Esophagus squamous epithelium (tissue), 5 donors: ENCODE measurements around the gene SLC35E4. TPM values are rescaled to one million over a fixed set of nuclear protein-coding genes. Genes with fewer than 3 reads are reported as not detected.

Experiments used
- DNase-seq: peaks from one replicate; lab custom pipeline; 2025; lab: John Stamatoyannopoulos, UW
- H3K27ac ChIP-seq, 4 donors: fragments of 200-600 bp; sonication (generic); one replicate each; pipeline ENCODE4 v1.5.1; 2016 to 2019; ENCODE audit warnings: mild to moderate bottlenecking in 1 of 4
- H3K27me3 ChIP-seq, 4 donors: fragments of 200-600 bp; sonication (generic); 1 replicate in 3 of 4; 2 replicates in 1 of 4; pipeline versions ENCODE4 v1.5.1 to v1.6.0; 2017 to 2021; ENCODE audit warnings: antibody characterized with exemption in 1 of 4
- H3K36me3 ChIP-seq, 3 donors: fragments of 200-600 bp; sonication (generic); one replicate each; pipeline ENCODE4 v1.5.1; 2016 to 2019
- H3K4me1 ChIP-seq, 3 donors: fragments of 200-600 bp; sonication (generic); one replicate each; pipeline ENCODE4 v1.5.1; 2017 to 2019
- H3K4me3 ChIP-seq, 4 donors: fragments of 200-600 bp; sonication (generic); 1 replicate in 3 of 4; 2 replicates in 1 of 4; pipeline ENCODE4 v1.5.1; 2016 to 2019; ENCODE audit warnings: mild to moderate bottlenecking in 2 of 4, moderate library complexity in 1 of 4
- H3K9me3 ChIP-seq, 3 donors: fragments of 200-600 bp; sonication (generic); one replicate each; pipeline ENCODE4 v1.5.1; 2016 to 2019
- POLR2A ChIP-seq, 4 donors: fragments of 450-650 bp; IDR thresholded peaks; one replicate each; pipeline ENCODE4 v1.6.1; 2017; ENCODE audit warnings: antibody characterized with exemption in 4 of 4, mild to moderate bottlenecking in 4 of 4, moderate library complexity in 3 of 4
- WGBS, 2 donors: methylation state at CpG; one replicate each; pipeline ENCODE4 v1.1.5; 2018; 5-methylcytosine and 5-hydroxymethylcytosine counted together
- intact Hi-C: fragments of 100-400 bp; cut with DNase I; formaldehyde crosslinking; loops from one replicate; pipeline ENCODE4 v1.15.0; 2022
- total RNA-seq, 4 donors: library from RNA; depleted of rRNA; stranded (reverse); fragments of >200 nt; gene quantifications; one replicate each; pipeline ENCODE4 v1.1.0, GENCODE V29; 2016
- TF ChIP-seq, protein P1 (sequence below), 6 experiments: fragments of 450-650 bp in 4 of 6; fragments of 200-600 bp in 2 of 6; sonication (generic) in 2 of 6; IDR thresholded peaks; one replicate each; pipeline ENCODE4 v1.5.1; 2016 to 2019; ENCODE audit warnings: antibody characterized with exemption in 6 of 6, mild to moderate bottlenecking in 4 of 6, moderate library complexity in 4 of 6
- donor health status: DM: yes; HTN: yes; CAD: no.

SLC35E4 gene
- total RNA-seq, 4 donors from 2014 or later: 5.5 to 8.3 (median 6.3) TPM

DNA sequence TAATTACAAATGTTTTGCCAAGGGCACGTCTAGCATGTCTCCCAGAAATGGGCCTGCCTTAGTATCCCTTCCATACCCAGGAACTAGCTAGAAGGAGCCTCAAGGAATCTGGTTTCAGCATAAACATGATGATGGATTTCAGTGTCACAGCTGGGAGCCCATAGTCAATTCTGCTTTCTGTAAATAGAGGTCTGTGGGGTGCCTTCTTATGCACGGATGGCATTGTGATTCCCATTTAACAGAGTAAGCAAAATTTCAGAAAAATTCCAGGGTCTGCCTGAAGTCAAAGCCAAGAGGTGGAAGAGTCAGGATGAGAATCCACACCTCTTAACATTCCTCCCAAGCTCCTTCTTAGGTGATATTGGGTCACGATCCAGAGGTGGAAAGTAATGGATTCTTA is 20.0 kb downstream of the SLC35E4 start:
- intact Hi-C loops: no loop called here

GRCh38 chr22:30662040-30662439 is 26.5 kb downstream of the SLC35E4 start:
- H3K36me3 ChIP-seq: peaks cover 0 to 43% (median 11%) of the 10 kb centered on the region in 3 donors
- no peaks in the 10 kb centered on the region for H3K27me3 ChIP-seq
- DNase-seq: no peak
- TF ChIP-seq, protein P1, sequence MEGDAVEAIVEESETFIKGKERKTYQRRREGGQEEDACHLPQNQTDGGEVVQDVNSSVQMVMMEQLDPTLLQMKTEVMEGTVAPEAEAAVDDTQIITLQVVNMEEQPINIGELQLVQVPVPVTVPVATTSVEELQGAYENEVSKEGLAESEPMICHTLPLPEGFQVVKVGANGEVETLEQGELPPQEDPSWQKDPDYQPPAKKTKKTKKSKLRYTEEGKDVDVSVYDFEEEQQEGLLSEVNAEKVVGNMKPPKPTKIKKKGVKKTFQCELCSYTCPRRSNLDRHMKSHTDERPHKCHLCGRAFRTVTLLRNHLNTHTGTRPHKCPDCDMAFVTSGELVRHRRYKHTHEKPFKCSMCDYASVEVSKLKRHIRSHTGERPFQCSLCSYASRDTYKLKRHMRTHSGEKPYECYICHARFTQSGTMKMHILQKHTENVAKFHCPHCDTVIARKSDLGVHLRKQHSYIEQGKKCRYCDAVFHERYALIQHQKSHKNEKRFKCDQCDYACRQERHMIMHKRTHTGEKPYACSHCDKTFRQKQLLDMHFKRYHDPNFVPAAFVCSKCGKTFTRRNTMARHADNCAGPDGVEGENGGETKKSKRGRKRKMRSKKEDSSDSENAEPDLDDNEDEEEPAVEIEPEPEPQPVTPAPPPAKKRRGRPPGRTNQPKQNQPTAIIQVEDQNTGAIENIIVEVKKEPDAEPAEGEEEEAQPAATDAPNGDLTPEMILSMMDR (IDR thresholded peaks at IDR 0.05): no peak
- TF ChIP-seq POLR2A (IDR thresholded peaks at IDR 0.05): no peak
- peaks cover 0 to 23% (median 5%) of the 10 kb centered on the region in 3 donors for H3K4me1 ChIP-seq
- no peaks in the 10 kb centered on the region for H3K9me3 ChIP-seq
- no peak overlapping the region for H3K27ac ChIP-seq
- intact Hi-C loops: no loop called here
- H3K4me3 ChIP-seq: no peak overlapping the region
- WGBS, 2 donors: 81 to 100% methylated on average over 3 of the region's 4 CpGs

More for the DNA sequence above, 20.0 kb downstream of the SLC35E4 start:
- peaks cover 0 to 20% (median 0%) of the 10 kb centered on the region in 3 donors for H3K36me3 ChIP-seq
- no peaks in the 10 kb centered on the region for H3K4me1 ChIP-seq
- WGBS, 2 donors: 77 to 88% methylated on average over 3 of the region's 3 CpGs
- no peak for DNase-seq
- TF ChIP-seq, protein P1 (IDR thresholded peaks at IDR 0.05): no peak
- no peak for TF ChIP-seq POLR2A (IDR thresholded peaks at IDR 0.05)
- H3K4me3 ChIP-seq: no peak overlapping the region
- no peaks in the 10 kb centered on the region for H3K27me3 ChIP-seq
- no peaks in the 10 kb centered on the region for H3K9me3 ChIP-seq
- no peak overlapping the region for H3K27ac ChIP-seq

- no peak for DNase-seq
- Histone ChIP-seq H3K9me3 (no peaks in the 10 kb centered on the region), H3K4me1 (peaks cover 5 to 33% (median 10%) of the 10 kb centered on the region in 3 donors), H3K36me3 (peaks cover 0 to 34% (median 11%) of the 10 kb centered on the region in 3 donors), H3K27me3 (no peaks in the 10 kb centered on the region), H3K27ac (no peak overlapping the region), H3K4me3 (no peak overlapping the region)
- TF ChIP-seq, protein P1 (IDR thresholded peaks at IDR 0.05): no peak
- TF ChIP-seq POLR2A (IDR thresholded peaks at IDR 0.05): no peak
- WGBS, 2 donors: 99 to 100% methylated on average over 9 to 12 of the region's 13 CpGs
- intact Hi-C loops: no loop called here
These were observed 29.2 kb downstream of the SLC35E4 start for GRCh38 chr22:30664798-30665197.

- no peak overlapping the region for H3K4me3 ChIP-seq
- H3K27ac ChIP-seq: no peak overlapping the region
- H3K36me3 ChIP-seq: peaks cover 0 to 34% (median 11%) of the 10 kb centered on the region in 3 donors
- intact Hi-C loops: no loop called here
- WGBS, 2 donors: 62 to 77% methylated on average over 2 of the region's 2 CpGs
- no peak for DNase-seq
- H3K27me3 ChIP-seq: no peaks in the 10 kb centered on the region
- no peaks in the 10 kb centered on the region for H3K9me3 ChIP-seq
- peaks cover 5 to 33% (median 10%) of the 10 kb centered on the region in 3 donors for H3K4me1 ChIP-seq
- TF ChIP-seq POLR2A (IDR thresholded peaks at IDR 0.05): no peak
- TF ChIP-seq, protein P1 (IDR thresholded peaks at IDR 0.05): no peak
These were observed 29.7 kb downstream of the SLC35E4 start for GRCh38 chr22:30665266-30665665.

- Histone ChIP-seq H3K4me3 (no peak overlapping the region), H3K9me3 (no peaks in the 10 kb centered on the region), H3K36me3 (peaks cover 0 to 34% (median 11%) of the 10 kb centered on the region in 3 donors), H3K27me3 (no peaks in the 10 kb centered on the region), H3K4me1 (peaks cover 5 to 33% (median 10%) of the 10 kb centered on the region in 3 donors), H3K27ac (no peak overlapping the region)
- DNase-seq: no peak
- TF ChIP-seq, protein P1 (IDR thresholded peaks at IDR 0.05): no peak
- no peak for TF ChIP-seq POLR2A (IDR thresholded peaks at IDR 0.05)
- intact Hi-C loops: no loop called here
- WGBS, 2 donors: 68 to 83% methylated on average over 2 to 3 of the region's 4 CpGs
These were observed 30.2 kb downstream of the SLC35E4 start for GRCh38 chr22:30665786-30666185.
